HG03097 (cell line): ENCODE results near the gene FXYD5.
"Not testable (repeated sequence)": the region's sequence is repeated elsewhere in the genome, so short reads cannot be mapped to it uniquely, and the experiment has no call there.

Source experiments
- ATAC-seq: cut with Tn5 transposase; IDR thresholded peaks from one replicate; pipeline ENCODE4 v1.9.1; 2021; ENCODE audit not compliant: unreplicated experiment, low FRiP score

Gene FXYD5

GRCh38 chr19:35136977-35137702 lies 17.4 kb upstream of the FXYD5 start:
- no peak for ATAC-seq

- no peak for ATAC-seq
These were observed 16.1 kb upstream of the FXYD5 start, which contains the start of gene FXYD1 for GRCh38 chr19:35138305-35138892. FXYD1 (plus strand) TSS chr19:35138824; CDS start chr19:35140080, 1,256 bp downstream.

- no peak for ATAC-seq
These were observed 14.2 kb upstream of the FXYD5 start for GRCh38 chr19:35140207-35140961.

- ATAC-seq, result peak; percentile 53
These were observed 13.3 kb upstream of the FXYD5 start for GRCh38 chr19:35140962-35141836.

GRCh38 chr19:35141837-35142605 lies 12.5 kb upstream of the FXYD5 start:
- ATAC-seq, result no peak

GRCh38 chr19:35142606-35143230 lies 11.8 kb upstream of the FXYD5 start:
- no peak for ATAC-seq

- ATAC-seq, result no peak
These were observed 11.3 kb upstream of the FXYD5 start, which contains the start of gene FXYD7 for GRCh38 chr19:35143231-35143715. FXYD7 (plus strand) TSS chr19:35143255; CDS start chr19:35143334, 79 bp downstream.

- ATAC-seq, result no peak
These were observed 10.7 kb upstream of the FXYD5 start for GRCh38 chr19:35143818-35144217.

DNA sequence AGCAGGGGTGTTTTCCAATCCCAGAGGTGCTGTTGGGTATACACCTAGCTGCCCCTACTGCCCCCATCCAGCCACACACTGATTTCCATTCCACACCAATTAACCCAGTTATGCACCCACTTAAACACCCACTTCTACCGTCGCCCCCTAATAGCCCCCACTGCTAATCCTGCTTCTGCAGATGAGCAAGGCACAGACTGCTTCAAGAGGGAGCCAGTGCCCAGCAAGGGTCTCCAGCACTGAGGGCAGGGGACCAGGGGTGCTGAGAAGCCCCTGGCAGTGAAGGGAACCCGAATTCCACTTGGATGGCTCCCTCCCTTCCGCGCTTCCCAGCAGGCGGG lies 10.3 kb upstream of the FXYD5 start:
- ATAC-seq, result no peak

DNA sequence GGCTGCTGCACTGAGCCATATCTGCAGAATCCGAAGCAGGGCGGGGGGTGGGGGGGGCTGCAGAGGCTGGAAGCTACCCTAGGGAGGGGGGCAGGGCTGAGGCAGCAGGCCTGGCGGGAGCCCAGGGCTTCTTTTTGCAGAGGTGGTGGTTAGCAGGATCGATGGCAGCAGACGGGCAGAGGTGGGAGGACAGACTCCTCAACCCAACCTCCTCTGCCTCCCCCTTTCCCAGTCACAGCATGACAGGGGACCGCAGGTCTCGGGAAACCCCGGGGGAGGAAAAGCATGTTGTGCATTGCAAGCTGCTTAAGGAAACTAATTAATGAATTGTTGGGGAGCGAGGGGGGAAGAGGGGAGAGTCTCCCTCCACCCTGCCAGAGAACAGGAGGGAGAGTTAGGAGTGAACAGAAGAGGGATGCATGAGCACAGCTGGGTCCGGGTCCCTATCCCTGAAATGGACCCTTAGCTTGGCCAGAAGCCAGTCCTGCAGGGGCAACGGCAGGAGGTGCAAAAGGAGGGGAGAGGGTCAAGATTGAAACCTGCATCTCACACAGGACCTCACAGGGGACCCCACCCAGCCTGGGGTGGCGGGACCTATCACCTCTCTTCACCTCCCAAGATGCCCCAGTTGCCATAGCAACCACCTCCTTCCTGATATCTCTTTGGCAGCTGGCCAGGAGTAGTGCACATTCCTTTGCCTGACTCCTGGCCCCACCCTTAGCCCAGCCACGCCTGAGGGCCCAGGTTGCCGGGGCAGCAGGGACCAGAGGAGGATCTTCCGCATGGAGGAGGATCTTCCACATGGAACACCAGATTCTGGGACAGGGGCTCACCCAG lies 9.7 kb upstream of the FXYD5 start:
- no peak for ATAC-seq

- ATAC-seq, result no peak
These were observed 7.6 kb upstream of the FXYD5 start for GRCh38 chr19:35146746-35147459.

GRCh38 chr19:35149463-35149862 lies 5.1 kb upstream of the FXYD5 start:
- ATAC-seq, result no peak

GRCh38 chr19:35150445-35150844 lies 4.1 kb upstream of the FXYD5 start:
- ATAC-seq, result no peak

DNA sequence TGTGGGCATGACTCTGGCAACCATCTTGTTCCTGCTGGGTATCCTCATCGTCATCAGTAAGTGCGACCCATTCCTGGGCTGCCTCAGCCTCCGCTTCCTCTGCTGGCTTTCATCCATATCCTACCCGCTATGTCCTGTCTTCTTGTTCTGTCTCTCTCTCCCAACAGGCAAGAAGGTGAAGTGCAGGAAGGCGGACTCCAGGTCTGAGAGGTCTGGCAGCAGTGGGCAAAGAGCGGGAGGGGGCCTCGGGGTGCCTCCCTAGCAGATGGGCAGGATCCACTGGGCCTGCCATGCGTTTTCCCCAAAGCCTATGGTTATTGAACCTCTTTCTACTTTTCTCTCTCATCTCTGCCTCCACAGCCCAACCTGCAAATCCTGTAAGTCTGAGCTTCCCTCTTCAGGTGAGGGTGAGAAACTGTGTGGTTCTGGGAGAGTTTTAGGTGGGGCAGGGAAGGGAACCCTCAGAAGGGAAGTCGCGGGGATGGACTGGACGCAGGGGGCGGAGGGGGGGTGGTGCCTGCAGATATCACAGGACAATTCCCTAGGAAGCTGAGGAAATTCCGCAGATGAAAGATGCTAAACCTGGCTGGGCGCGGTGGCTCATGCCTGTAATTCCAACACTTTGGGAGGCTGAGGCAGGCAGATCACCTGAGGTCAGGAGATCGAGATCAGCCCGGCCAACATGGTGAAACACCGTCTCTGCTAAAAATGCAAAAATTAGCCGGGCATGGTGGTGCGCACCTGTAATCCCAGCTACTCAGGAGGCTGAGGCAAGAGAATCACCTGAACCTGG lies 3.1 kb upstream of the FXYD5 start:
- no peak for ATAC-seq

DNA sequence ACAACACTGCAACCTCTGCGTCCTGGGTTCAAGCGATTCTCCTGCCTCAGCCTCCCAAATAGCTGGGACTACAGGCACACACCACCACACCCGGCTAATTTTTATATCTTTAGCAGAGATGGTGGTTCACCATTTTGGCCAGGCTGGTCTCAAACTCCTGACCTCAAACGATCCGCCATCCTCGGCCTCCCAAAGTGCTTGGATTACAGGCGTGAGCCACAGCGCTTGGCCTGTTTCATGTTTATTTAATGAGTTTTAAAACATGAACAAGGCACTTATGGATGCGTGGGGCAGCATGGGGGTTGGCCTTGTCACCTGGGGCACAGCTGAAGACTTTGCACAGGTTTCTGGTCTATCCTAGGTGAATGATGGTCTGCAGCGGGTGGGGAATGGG lies 1.4 kb upstream of the FXYD5 start:
- not testable (repeated sequence) for ATAC-seq

DNA sequence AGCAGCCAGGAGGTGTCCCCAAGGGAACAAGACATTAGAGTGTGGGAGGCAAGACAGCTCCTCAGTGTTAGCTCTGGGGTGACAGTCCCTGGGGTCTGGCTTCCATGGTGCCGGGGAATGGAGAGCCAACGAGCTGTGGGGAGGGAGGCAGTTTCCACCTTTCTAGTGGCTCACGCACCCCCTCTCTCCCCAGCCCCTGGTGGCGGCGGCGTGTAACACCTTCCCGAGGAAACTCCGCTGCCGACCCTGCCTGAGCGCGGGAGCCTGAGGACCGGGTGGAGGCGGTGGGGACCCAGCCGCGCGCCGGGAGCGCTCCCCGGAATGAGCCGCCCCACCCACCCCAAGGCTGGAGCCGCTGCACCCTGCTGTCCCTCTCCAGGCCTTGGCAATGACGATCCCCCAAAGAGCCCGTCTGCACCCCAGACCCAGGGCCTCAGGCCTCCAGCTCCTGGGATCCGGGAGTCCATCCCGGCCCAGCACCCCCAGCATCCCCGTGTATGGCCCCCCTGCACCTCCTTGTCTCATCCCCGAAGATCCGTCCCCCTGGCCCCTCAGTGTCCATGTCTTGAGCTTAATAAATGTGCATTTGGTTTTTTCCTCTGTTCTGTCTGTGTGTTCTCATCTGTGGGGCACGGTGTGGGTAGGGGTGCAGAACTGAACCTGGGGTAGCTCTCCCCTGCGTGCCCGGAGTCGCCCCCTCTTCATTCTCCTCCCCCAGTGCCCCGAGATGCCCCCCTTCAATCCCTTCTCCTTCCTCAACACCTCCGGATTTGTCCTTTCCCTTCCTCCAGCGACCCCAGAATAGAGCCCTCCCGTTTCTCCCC lies 622 bp upstream of the FXYD5 start:
- no peak for ATAC-seq
